Brain microvascular endothelial cell (primary cell): ENCODE results near the gene TRPV4.

ENCODE experiments used
- DNase-seq: peaks from one replicate; pipeline ENCODE4 v3.0.0-alpha.2; 2020
- H3K27ac ChIP-seq: fragments of 250-450 bp; sonication (Bioruptor Pico); 2 replicates; pipeline ENCODE4 v1.5.1; 2020; ENCODE audit warnings: mild to moderate bottlenecking, moderate library complexity
- H3K27me3 ChIP-seq: fragments of 250-450 bp; sonication (Bioruptor Pico); replicated peaks from 2 replicates; pipeline ENCODE4 v1.5.1; 2020; ENCODE audit warnings: mild to moderate bottlenecking
- H3K36me3 ChIP-seq: fragments of 250-450 bp; sonication (Bioruptor Pico); replicated peaks from 2 replicates; pipeline ENCODE4 v1.5.1; 2020; ENCODE audit warnings: mild to moderate bottlenecking
- H3K4me3 ChIP-seq: 2 replicates; pipeline ENCODE4 v1.5.1; 2011; ENCODE audit warnings: low read depth, mild to moderate bottlenecking, control low read depth, low read length, moderate library complexity
- in situ Hi-C: cut with HindIII; loops from 2 replicates; pipeline ENCODE4 v1.10.0; 2017; ENCODE audit warnings: low sequenced_read_pairs, low pct_ligation_motif_present
- TF ChIP-seq, protein P1 (sequence below): IDR thresholded peaks from 2 replicates; pipeline ENCODE4 v1.5.1; 2011; ENCODE audit warnings: low read depth, mild to moderate bottlenecking, moderate library complexity, low read length, control low read depth, inconsistent platforms; ENCODE audit errors: missing control alignments

The TRPV4 gene

DNA sequence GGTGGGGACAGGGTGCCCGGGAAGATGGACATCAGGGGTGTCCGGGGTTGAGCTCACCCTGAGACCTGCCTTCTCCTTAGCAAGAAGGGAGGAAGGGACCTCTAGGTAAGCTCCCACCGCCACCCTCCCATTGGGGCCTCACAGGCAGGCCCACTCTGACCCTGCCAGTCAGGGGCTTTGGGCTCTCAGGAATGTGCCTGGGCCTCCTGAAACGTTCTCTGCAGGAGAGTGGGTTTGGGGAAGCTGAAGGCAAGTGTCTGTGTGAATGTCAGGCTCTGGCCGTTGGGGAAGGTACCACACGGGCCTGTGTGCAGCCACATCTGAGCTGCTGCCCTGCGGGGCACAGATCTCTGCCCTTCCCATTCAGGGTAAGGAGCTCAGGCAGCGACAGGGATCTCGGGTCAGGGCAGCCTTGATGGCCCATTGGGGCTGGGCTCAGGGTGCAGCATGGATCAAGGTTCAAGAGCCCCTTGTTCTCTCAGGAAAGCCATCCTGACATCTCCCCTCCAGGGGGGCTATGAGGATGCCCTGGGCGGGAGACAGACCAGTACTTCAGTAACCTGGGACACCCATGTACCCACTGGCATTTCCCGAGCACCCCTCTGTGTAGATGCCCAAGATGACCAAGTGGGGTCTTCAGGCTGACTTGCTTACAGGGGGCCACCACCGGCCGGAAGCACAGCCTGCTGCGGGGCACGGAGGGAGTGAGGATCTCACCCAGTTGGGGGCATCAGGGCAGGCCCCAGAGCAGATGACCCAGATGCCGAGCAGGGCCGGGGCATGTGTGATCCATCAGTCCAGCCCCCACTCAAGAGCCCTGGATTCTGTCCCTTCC is 89.9 kb downstream of the TRPV4 start:
- DNase-seq: no peak
- in situ Hi-C loops: no loop called here
- TF ChIP-seq, protein P1, sequence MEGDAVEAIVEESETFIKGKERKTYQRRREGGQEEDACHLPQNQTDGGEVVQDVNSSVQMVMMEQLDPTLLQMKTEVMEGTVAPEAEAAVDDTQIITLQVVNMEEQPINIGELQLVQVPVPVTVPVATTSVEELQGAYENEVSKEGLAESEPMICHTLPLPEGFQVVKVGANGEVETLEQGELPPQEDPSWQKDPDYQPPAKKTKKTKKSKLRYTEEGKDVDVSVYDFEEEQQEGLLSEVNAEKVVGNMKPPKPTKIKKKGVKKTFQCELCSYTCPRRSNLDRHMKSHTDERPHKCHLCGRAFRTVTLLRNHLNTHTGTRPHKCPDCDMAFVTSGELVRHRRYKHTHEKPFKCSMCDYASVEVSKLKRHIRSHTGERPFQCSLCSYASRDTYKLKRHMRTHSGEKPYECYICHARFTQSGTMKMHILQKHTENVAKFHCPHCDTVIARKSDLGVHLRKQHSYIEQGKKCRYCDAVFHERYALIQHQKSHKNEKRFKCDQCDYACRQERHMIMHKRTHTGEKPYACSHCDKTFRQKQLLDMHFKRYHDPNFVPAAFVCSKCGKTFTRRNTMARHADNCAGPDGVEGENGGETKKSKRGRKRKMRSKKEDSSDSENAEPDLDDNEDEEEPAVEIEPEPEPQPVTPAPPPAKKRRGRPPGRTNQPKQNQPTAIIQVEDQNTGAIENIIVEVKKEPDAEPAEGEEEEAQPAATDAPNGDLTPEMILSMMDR: no peak
- Histone ChIP-seq H3K4me3 (no peak overlapping the region), H3K27me3 (peaks cover under 1% of the 10 kb centered on the region), H3K27ac (no peak overlapping the region), H3K36me3 (no peaks in the 10 kb centered on the region)

DNA sequence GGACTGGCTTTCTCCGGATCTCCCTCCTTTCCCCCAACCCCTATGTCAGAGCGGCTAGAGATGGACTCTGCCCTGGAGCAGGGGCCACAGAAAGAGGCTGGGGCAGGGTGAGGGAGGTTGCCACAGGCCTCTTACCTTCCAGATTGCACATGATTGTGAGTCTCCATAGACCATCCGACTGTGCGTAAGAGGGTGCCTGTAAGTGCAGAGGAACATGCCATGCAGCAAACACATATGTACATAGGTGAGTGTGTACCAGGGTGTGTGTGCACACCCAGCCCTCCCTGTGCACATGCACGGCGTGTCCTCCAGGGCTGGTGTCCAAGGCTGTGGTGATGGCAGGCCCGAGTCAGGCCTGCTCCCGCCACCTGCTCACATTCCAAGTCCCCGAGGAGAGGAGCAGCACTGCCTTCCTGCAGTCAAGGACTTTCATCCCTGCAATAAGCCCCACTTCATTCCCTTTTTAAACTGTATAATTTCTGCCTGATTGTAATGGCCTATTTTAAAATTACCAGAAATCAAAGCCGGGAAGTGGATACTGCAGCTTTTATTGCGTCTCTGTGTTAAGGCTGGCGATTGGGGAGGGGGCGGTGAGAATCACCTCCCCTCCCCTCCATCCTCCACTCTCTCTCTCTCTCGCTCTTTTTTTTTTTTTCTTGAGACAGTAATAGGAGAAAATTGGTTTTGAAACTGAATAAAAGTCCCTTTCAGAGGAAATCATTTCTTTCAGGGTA is 91.1 kb downstream of the TRPV4 start:
- H3K27ac ChIP-seq: no peak overlapping the region
- in situ Hi-C loops: no loop called here
- no peak for DNase-seq
- no peaks in the 10 kb centered on the region for H3K27me3 ChIP-seq
- H3K4me3 ChIP-seq: no peak overlapping the region
- H3K36me3 ChIP-seq: no peaks in the 10 kb centered on the region
- TF ChIP-seq, protein P1: no peak

DNA sequence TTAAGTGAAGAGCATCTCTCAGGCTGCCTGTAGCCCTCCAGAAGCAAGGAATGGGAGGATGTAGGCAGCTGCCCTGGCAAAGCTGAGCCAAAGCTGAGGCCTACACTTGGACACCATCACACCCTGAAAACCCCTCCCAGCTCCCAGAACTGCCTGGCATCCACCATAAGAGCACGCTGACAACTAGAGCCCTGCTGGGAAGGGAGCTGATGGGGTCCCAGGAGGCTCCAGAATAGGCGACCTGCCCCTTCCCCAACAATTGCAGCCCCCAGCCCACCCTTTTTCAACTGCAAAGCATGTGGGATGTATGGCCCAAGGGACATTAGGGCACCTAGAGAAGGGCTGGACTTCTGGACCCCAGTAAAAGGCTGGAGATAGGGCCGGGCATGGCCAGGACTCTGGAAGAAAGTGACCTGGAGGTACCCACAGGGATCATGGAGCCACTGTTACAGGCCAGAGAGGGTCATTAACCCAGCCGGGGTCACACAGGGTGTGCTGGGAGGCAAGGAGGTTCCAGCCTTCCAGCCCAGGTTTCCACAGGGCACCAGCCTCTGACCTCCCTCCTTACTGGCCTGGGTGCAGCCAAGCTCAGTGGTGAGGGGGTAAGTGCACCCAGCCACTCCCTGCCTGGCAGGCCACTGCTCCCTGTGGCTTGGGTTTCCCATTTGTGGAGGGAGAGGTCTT is 91.8 kb downstream of the TRPV4 start:
- no peak for DNase-seq
- in situ Hi-C loops: no loop called here
- TF ChIP-seq, protein P1: no peak

DNA sequence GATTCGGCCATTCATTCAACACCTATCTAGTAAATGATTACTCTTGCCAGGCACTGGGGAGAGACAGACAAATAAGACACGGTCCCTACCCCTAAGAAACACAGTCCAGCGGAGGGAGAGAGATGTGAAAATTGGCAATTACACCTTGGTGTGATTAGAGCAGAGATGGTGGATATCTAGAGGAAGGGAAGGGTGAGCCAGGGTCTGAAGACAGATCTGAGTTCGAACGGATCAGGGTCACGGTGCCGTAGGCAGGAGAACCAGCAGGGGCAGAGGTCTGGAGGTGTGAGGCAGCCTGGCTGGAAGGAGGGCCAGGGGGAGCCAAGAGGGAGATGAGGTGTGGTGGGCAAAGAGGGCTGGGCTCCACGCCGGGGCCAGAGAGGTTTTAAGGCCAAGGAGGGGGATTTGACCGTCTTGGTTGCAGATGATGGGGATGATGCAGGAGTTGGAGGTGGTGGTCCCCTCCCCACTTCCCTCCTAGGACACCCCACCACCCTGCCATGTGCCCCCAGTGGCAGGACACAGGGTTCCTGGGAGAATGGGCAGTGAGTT is 92.4 kb downstream of the TRPV4 start:
- TF ChIP-seq, protein P1: no peak
- Histone ChIP-seq H3K27me3 (peaks cover 3% of the 10 kb centered on the region), H3K4me3 (no peak overlapping the region), H3K36me3 (no peaks in the 10 kb centered on the region), H3K27ac (no peak overlapping the region)
- DNase-seq: no peak
- in situ Hi-C loops: no loop called here

More for the DNA sequence above, 91.8 kb downstream of the TRPV4 start:
- Histone ChIP-seq H3K27ac (no peak overlapping the region), H3K36me3 (no peaks in the 10 kb centered on the region), H3K27me3 (peaks cover under 1% of the 10 kb centered on the region), H3K4me3 (no peak overlapping the region)

DNA sequence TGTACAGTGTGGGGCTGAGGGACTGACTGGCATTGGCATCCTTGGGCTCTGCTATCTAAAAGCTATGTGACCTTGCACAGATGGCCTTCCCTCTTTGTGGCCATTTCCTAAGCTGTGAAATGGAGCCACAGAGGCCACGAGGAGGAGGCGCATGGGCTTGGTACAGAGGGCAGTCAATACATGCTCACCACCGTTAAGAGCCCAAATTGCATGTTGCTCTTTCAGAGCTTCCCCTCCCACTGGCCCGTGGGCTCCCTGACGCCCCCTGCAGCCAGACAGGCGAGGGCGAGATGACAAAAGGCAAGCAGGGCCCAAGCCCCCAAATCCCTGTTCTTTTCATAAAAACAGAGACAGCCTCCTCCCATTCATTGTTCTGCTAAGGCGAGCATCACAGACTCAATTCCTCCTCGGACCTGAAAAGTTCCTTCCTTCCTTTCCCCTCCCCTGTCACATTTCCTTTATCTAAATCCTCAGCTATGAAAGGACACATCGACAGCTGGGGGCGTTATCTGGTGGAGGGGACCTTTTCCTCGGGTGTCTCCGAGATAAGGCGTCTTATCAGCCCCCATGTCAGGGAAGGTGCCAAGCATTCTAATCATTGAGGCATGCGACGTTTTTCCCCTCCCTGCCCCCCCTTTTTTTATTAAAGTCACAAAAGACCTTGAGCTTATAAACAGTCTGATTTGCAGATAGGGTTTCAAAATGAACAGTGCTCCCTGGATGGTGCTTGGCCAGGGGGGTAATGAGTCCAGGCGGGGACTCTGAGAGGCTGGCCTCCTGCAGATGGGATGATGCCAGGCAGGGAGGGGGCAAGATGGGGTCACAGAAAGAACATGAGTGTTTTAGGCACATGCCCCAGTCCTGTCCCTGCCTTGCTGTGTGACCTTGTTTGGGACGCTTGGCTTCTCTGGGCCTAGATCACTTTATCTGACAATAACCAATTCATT is 93.2 kb downstream of the TRPV4 start:
- DNase-seq: no peak
- no peak overlapping the region for H3K4me3 ChIP-seq
- in situ Hi-C loops: no loop called here
- TF ChIP-seq, protein P1: peak; percentile 49
- H3K27me3 ChIP-seq: peaks cover 3% of the 10 kb centered on the region
- no peaks in the 10 kb centered on the region for H3K36me3 ChIP-seq
- H3K27ac ChIP-seq: no peak overlapping the region
